ENCODE data around the gene PRR5L.

GRCh38 chr11:36465449-36466163, 169.5 kb downstream of the PRR5L start:
- TF ChIP-seq, protein P1, sequence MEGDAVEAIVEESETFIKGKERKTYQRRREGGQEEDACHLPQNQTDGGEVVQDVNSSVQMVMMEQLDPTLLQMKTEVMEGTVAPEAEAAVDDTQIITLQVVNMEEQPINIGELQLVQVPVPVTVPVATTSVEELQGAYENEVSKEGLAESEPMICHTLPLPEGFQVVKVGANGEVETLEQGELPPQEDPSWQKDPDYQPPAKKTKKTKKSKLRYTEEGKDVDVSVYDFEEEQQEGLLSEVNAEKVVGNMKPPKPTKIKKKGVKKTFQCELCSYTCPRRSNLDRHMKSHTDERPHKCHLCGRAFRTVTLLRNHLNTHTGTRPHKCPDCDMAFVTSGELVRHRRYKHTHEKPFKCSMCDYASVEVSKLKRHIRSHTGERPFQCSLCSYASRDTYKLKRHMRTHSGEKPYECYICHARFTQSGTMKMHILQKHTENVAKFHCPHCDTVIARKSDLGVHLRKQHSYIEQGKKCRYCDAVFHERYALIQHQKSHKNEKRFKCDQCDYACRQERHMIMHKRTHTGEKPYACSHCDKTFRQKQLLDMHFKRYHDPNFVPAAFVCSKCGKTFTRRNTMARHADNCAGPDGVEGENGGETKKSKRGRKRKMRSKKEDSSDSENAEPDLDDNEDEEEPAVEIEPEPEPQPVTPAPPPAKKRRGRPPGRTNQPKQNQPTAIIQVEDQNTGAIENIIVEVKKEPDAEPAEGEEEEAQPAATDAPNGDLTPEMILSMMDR (IDR thresholded peaks at IDR 0.05): no peak
- no peak for TF ChIP-seq EZH2 (IDR thresholded peaks at IDR 0.05; ENCODE audit: borderline replicate concordance, insufficient read depth, low read depth, low read length, poor library complexity, severe bottlenecking)
